Breast epithelium (tissue), 4 donors: ENCODE results near the gene FXYD2. TPM values are rescaled to one million over a fixed set of nuclear protein-coding genes. Genes with fewer than 3 reads are reported as not detected.
A peak's percentile ranks its signal among the peaks of the same experiment; 100 is the strongest.

Experiments
- DNase-seq, 2 donors: peaks; one replicate each; pipeline ENCODE4 v3.0.0-alpha.2; 2019; ENCODE audit warnings: low spot score in 2 of 2
- H3K27ac ChIP-seq, 2 donors: fragments of 200-600 bp; sonication (generic) in 1 of 2; one replicate each; pipeline ENCODE4 v1.5.1; 2016 to 2019; ENCODE audit warnings: mild to moderate bottlenecking in 1 of 2
- H3K27me3 ChIP-seq, 2 donors: fragments of 200-600 bp; sonication (generic) in 1 of 2; one replicate each; pipeline versions ENCODE4 v1.5.1 to v1.6.0; 2017 to 2019; ENCODE audit warnings: control low read depth in 1 of 2, mild to moderate bottlenecking in 1 of 2
- H3K36me3 ChIP-seq: fragments of 200-600 bp; one replicate; pipeline ENCODE4 v1.5.1; 2019
- H3K4me1 ChIP-seq, 2 donors: fragments of 200-600 bp; sonication (generic); one replicate each; pipeline ENCODE4 v1.5.1; 2016 to 2019; ENCODE audit warnings: control low read depth in 1 of 2
- H3K4me3 ChIP-seq, 3 donors: fragments of 200-600 bp; sonication (generic); 1 replicate in 2 of 3; 2 replicates in 1 of 3; pipeline ENCODE4 v1.5.1; 2016 to 2019; ENCODE audit warnings: mild to moderate bottlenecking in 3 of 3, moderate library complexity in 2 of 3
- H3K9me3 ChIP-seq, 2 donors: fragments of 200-600 bp; sonication (generic) in 1 of 2; one replicate each; pipeline ENCODE4 v1.5.1; 2016 to 2019; ENCODE audit warnings: control low read depth in 1 of 2
- POLR2A ChIP-seq: fragments of 450-650 bp; IDR thresholded peaks from one replicate; pipeline ENCODE4 v1.6.1; 2016; ENCODE audit warnings: antibody characterized with exemption, mild to moderate bottlenecking, moderate library complexity
- POLR2AphosphoS5 ChIP-seq, 3 donors: sonication (generic); formaldehyde crosslinking; IDR thresholded peaks; one replicate each; pipeline ENCODE4 v1.6.1; 2017; ENCODE audit warnings: antibody characterized with exemption in 3 of 3
- intact Hi-C: fragments of 100-400 bp; cut with DNase I; formaldehyde crosslinking; loops from one replicate; pipeline ENCODE4 v1.15.1; 2023; ENCODE audit warnings: low total_unique reads
- total RNA-seq, 3 donors: library from RNA; depleted of rRNA; stranded (reverse); fragments of >200 nt; gene quantifications; one replicate each; pipeline ENCODE4 v1.1.0, GENCODE V29; 2016
- TF ChIP-seq, protein P1 (sequence below), 3 donors: fragments of 450-650 bp; IDR thresholded peaks; one replicate each; pipeline ENCODE4 v1.5.1; 2016 to 2017; ENCODE audit warnings: antibody characterized with exemption in 3 of 3, mild to moderate bottlenecking in 3 of 3, moderate library complexity in 3 of 3

FXYD2 gene
- total RNA-seq, 3 donors from 2014 or later: 0.66 to 2.0 (median 1.3) TPM

DNA sequence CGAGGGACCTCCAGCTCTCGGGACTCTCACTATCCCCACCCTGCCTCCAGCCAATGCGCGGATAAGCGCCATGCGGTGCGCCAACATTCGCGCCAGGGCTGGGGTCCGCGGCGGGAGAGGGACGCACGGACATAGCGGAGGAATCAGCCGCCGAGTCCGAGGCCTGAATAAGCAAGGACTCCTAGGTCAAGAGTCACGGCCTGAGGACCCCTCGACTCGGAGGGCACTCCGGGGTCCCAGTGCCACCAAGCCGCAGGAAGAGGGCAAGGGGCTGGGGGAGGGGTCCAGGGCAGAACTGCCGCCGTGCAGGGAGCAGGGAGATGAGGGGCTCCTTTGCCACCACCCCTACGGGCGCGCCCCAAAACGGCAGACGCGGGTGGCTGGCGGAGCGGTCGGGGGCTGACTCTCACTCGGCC is 28.1 kb downstream of the FXYD2 start:
- Histone ChIP-seq H3K27ac (no peak overlapping the region), H3K9me3 (no peaks in the 10 kb centered on the region), H3K4me3 (peak overlapping the region; percentile 24 to 65 (median 47)), H3K4me1 (peaks cover 0 to 12% of the 10 kb centered on the region in 2 donors), H3K36me3 (no peaks in the 10 kb centered on the region), H3K27me3 (peaks cover 5 to 55% of the 10 kb centered on the region in 2 donors)
- intact Hi-C loops: no loop called here
- DNase-seq: no peak
- no peak for TF ChIP-seq POLR2A
- no peak for TF ChIP-seq POLR2AphosphoS5 (IDR thresholded peaks at IDR 0.05)

DNA sequence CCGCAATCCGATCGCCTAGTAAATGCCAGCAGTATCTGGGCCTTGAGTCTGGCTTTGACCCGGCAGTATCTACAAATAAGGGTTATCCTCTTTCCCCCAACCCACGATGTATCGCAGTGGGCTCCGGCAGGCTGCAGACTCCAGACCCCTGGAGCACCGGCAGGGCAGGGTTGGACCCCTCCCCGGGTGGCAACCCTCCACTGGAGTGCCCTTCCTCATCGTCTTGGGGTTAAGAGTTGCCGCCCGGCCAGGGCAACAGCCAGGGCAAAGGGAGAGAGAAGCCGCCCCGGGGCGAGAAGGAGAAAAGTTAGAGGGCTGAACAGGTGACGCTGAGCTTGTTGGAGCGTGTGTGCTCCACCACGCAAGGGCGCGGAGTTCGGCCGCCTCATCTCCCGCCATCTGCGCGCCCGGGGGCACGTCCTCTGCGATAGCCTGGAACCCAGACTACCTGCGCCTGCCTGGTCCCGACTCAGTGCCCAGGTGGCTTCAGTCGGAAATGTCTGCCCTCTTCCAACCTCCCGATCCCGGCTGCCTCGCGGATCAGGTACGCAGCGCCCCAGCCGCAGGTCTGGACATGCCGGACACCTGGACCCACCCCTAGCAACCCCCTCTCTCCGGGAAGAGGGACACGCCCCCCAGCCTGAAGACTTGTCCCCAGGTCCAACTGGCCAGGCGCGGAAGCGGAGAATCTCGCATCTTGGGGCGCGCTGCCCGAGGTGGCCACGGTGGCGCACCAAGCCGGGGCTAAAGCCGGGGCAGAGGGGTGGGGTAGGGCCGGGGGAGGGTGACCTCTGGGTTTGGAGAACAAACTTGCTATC is 28.7 kb downstream of the FXYD2 start:
- Histone ChIP-seq H3K36me3 (no peaks in the 10 kb centered on the region), H3K27me3 (peaks cover 5 to 55% of the 10 kb centered on the region in 2 donors), H3K9me3 (no peaks in the 10 kb centered on the region), H3K27ac (no peak overlapping the region), H3K4me3 (peak overlapping the region; percentile 24 to 65 (median 47)), H3K4me1 (peaks cover 0 to 12% of the 10 kb centered on the region in 2 donors)
- no peak for DNase-seq
- TF ChIP-seq, protein P1, sequence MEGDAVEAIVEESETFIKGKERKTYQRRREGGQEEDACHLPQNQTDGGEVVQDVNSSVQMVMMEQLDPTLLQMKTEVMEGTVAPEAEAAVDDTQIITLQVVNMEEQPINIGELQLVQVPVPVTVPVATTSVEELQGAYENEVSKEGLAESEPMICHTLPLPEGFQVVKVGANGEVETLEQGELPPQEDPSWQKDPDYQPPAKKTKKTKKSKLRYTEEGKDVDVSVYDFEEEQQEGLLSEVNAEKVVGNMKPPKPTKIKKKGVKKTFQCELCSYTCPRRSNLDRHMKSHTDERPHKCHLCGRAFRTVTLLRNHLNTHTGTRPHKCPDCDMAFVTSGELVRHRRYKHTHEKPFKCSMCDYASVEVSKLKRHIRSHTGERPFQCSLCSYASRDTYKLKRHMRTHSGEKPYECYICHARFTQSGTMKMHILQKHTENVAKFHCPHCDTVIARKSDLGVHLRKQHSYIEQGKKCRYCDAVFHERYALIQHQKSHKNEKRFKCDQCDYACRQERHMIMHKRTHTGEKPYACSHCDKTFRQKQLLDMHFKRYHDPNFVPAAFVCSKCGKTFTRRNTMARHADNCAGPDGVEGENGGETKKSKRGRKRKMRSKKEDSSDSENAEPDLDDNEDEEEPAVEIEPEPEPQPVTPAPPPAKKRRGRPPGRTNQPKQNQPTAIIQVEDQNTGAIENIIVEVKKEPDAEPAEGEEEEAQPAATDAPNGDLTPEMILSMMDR (IDR thresholded peaks at IDR 0.05): no peak
- TF ChIP-seq POLR2AphosphoS5 (IDR thresholded peaks at IDR 0.05): no peak
- no peak for TF ChIP-seq POLR2A
- intact Hi-C loops: no loop called here

DNA sequence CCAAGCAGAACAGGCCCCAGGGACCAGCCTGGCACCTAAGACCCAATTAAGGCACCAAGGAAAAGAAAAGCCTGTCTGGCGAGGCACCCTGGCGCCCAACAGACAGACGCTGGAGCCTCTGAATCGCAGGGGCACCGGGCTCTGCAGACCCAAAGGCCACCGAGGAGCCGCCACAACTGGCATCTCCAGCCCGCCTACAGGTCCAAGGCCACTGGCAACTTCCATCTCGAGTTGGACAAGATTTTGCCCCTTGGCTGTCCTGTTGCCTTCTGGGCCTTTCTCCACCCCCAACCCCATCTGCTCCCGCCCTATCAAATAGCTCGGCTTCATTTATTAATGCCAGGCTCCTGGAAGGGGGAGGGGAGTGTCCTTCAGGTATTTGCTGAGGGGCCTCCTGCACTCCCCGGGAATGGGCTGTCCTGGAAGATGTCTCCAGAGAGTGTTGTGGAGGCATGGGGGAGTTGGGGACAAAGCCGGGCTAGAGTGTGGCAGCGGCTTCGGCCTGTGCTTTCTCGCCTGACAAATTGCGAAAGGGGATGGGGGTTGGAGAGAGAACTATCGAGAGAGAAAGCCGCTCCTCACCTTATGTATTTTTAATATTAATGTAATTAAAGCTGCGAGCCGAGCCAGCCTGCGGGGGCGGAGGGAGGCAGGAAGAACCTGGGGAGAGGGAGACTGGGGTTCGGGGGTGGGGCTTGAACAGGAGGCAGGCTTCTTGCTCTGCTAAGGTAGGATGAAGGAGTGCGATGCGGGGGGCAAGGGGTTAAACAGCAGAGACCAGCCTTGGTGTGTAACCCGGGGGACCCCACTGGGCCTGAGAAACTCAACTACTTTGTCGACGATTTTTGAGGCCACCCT is 29.5 kb downstream of the FXYD2 start:
- intact Hi-C loops: no loop called here
- Histone ChIP-seq H3K4me1 (peaks cover 0 to 12% of the 10 kb centered on the region in 2 donors), H3K27ac (no peak overlapping the region), H3K36me3 (no peaks in the 10 kb centered on the region), H3K9me3 (no peaks in the 10 kb centered on the region), H3K27me3 (peaks cover 5 to 55% of the 10 kb centered on the region in 2 donors), H3K4me3 (no peak overlapping the region)
- TF ChIP-seq, protein P1 (IDR thresholded peaks at IDR 0.05): no peak
- TF ChIP-seq POLR2AphosphoS5 (IDR thresholded peaks at IDR 0.05) (no peak), POLR2A (no peak)
- no peak for DNase-seq

DNA sequence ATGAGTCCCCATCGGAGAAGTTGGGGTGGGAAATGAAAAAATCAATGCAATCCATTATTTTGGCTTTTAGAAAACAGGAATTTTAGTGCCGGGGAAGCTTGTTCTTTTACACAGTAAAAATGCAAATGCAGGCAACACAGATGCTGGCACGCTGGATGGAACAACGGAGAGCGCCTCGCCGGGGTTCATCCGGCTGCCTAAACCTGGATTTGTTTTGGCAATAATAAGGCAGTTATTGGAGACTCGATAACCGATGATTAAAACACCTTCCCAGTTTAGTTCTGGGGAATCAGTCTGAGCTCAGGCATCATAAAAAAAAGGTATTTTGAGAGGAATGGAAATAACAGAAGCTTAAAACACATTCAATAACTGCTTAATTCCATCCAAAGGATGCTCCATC is 30.4 kb downstream of the FXYD2 start:
- Histone ChIP-seq H3K27me3 (peaks cover 5 to 55% of the 10 kb centered on the region in 2 donors), H3K9me3 (no peaks in the 10 kb centered on the region), H3K4me3 (no peak overlapping the region), H3K27ac (no peak overlapping the region), H3K4me1 (peaks cover 0 to 12% of the 10 kb centered on the region in 2 donors), H3K36me3 (no peaks in the 10 kb centered on the region)
- no peak for DNase-seq
- no peak for TF ChIP-seq POLR2A
- TF ChIP-seq, protein P1 (IDR thresholded peaks at IDR 0.05): no peak
- no peak for TF ChIP-seq POLR2AphosphoS5 (IDR thresholded peaks at IDR 0.05)
- intact Hi-C loops: no loop called here

DNA sequence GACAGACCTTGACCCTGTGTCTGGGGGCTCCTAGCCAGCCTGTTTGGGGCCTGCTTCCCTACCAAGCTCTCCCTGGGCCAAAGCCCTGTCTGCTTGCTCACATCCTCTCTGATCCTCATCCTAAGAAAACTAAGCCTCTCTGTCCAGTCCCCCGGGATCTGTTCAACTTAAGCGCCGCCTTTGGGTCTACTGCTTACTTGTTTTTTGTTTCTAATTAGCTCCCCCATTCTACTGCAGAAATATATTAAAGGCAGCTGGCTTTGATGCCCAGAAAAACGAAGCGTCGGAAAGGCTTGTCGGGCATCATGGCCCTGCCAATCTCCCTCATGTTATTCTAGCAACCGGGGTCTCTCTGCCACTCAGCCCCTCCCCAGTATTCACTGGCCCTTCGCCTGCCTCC is 31.0 kb downstream of the FXYD2 start:
- intact Hi-C loops: no loop called here
- H3K27ac ChIP-seq: no peak overlapping the region
- H3K36me3 ChIP-seq: no peaks in the 10 kb centered on the region
- no peaks in the 10 kb centered on the region for H3K9me3 ChIP-seq
- H3K4me1 ChIP-seq: peaks cover 0 to 12% of the 10 kb centered on the region in 2 donors
- peaks cover 5 to 55% of the 10 kb centered on the region in 2 donors for H3K27me3 ChIP-seq
- no peak overlapping the region for H3K4me3 ChIP-seq
- TF ChIP-seq POLR2A (no peak), POLR2AphosphoS5 (IDR thresholded peaks at IDR 0.05) (no peak)
- TF ChIP-seq, protein P1 (IDR thresholded peaks at IDR 0.05): no peak
- DNase-seq: no peak
